Liver (tissue), 9 donors: ENCODE measurements around the gene PRSS56. TPM values are rescaled to one million over a fixed set of nuclear protein-coding genes. Genes with fewer than 3 reads are reported as not detected.
"Not testable (repeated sequence)": the region's sequence is repeated elsewhere in the genome, so short reads cannot be mapped to it uniquely, and the experiment has no call there.

Source experiments
- DNase-seq: peaks from one replicate; pipeline ENCODE4 v3.0.0-alpha.2; 2017; ENCODE audit warnings: low spot score
- H3K27ac ChIP-seq, 2 donors: one replicate each; pipeline ENCODE4 v1.7.0; 2013; ENCODE audit warnings: inconsistent platforms in 2 of 2, low read length in 2 of 2, control low read depth in 1 of 2, low read depth in 1 of 2, mild to moderate bottlenecking in 1 of 2
- H3K27me3 ChIP-seq, 4 donors: one replicate each; pipeline versions ENCODE4 v1.6.1 to v1.7.0; 2013; ENCODE audit warnings: low read length in 3 of 4, inconsistent platforms in 1 of 4, mild to moderate bottlenecking in 1 of 4, moderate library complexity in 1 of 4; ENCODE audit not compliant: control insufficient read depth in 4 of 4, insufficient read depth in 4 of 4
- H3K36me3 ChIP-seq, 4 donors: one replicate each; pipeline versions ENCODE4 v1.6.1 to v1.7.0; 2013; ENCODE audit warnings: low read length in 3 of 4, mild to moderate bottlenecking in 3 of 4, low read depth in 1 of 4, moderate library complexity in 1 of 4; ENCODE audit not compliant: control insufficient read depth in 4 of 4, insufficient read depth in 3 of 4
- H3K4me1 ChIP-seq, 4 donors: one replicate each; pipeline versions ENCODE4 v1.6.1 to v1.7.0; 2013; ENCODE audit warnings: low read length in 3 of 4, mild to moderate bottlenecking in 3 of 4, moderate library complexity in 1 of 4; ENCODE audit not compliant: control insufficient read depth in 4 of 4, insufficient read depth in 4 of 4
- H3K4me3 ChIP-seq, 3 donors: one replicate each; pipeline versions ENCODE4 v1.6.1 to v1.7.0; 2013; ENCODE audit warnings: low read length in 3 of 3, control low read depth in 1 of 3, low read depth in 1 of 3, mild to moderate bottlenecking in 1 of 3
- H3K9ac ChIP-seq, 2 donors: one replicate each; pipeline ENCODE4 v1.7.0; 2013; ENCODE audit warnings: low read length in 2 of 2, mild to moderate bottlenecking in 2 of 2, moderate library complexity in 2 of 2, control low read depth in 1 of 2, low read depth in 1 of 2
- H3K9me3 ChIP-seq, 4 donors: one replicate each; pipeline versions ENCODE4 v1.6.1 to v1.7.0; 2013; ENCODE audit warnings: low read length in 3 of 4; ENCODE audit not compliant: control insufficient read depth in 4 of 4
- ATF3 ChIP-seq: IDR thresholded peaks from 2 replicates; pipeline ENCODE4 v1.6.1; 2016; ENCODE audit warnings: antibody characterized with exemption
- CTCF ChIP-seq: fragments of 150-350 bp; IDR thresholded peaks from 2 replicates; pipeline ENCODE4 v1.5.1; 2017; ENCODE audit warnings: improper control_type of control experiment, low read depth, low read length; ENCODE audit not compliant: missing input control
- EGR1 ChIP-seq, 2 donors: IDR thresholded peaks; 2 replicates each; pipeline ENCODE4 v1.6.1; 2016 to 2018; ENCODE audit warnings: antibody characterized with exemption in 2 of 2, low read depth in 2 of 2
- FOXA1 ChIP-seq: IDR thresholded peaks from 2 replicates; pipeline ENCODE4 v1.6.1; 2016; ENCODE audit warnings: antibody characterized with exemption
- FOXA2 ChIP-seq: IDR thresholded peaks from 2 replicates; pipeline ENCODE4 v1.6.1; 2016; ENCODE audit warnings: antibody characterized with exemption
- HNF4A ChIP-seq, 2 donors: conservative IDR thresholded peaks; 2 replicates each; pipeline ENCODE4 v1.6.1; 2016; ENCODE audit warnings: antibody characterized with exemption in 2 of 2, mild to moderate bottlenecking in 2 of 2
- HNF4G ChIP-seq: IDR thresholded peaks from 2 replicates; pipeline ENCODE4 v1.6.1; 2016; ENCODE audit warnings: antibody characterized with exemption
- JUND ChIP-seq, 2 donors: IDR thresholded peaks; 2 replicates each; pipeline ENCODE4 v1.6.1; 2016; ENCODE audit warnings: antibody characterized with exemption in 2 of 2
- RAD21 ChIP-seq, 2 donors: IDR thresholded peaks; 2 replicates each; pipeline ENCODE4 v1.6.1; 2016; ENCODE audit warnings: antibody characterized with exemption in 2 of 2, mild to moderate bottlenecking in 2 of 2
- REST ChIP-seq: IDR thresholded peaks from 2 replicates; pipeline ENCODE4 v1.6.1; 2016; ENCODE audit warnings: antibody characterized with exemption, mild to moderate bottlenecking
- RXRA ChIP-seq, 2 donors: IDR thresholded peaks; 2 replicates each; pipeline ENCODE4 v1.6.1; 2017 to 2018; ENCODE audit warnings: antibody characterized with exemption in 2 of 2, mild to moderate bottlenecking in 1 of 2
- SP1 ChIP-seq: IDR thresholded peaks from 2 replicates; pipeline ENCODE4 v1.6.1; 2018; ENCODE audit warnings: antibody characterized with exemption, mild to moderate bottlenecking
- YY1 ChIP-seq: IDR thresholded peaks from 2 replicates; pipeline ENCODE4 v1.6.1; 2016; ENCODE audit warnings: antibody characterized with exemption, mild to moderate bottlenecking
- ZBTB33 ChIP-seq: IDR thresholded peaks from 2 replicates; pipeline ENCODE4 v1.6.1; 2016; ENCODE audit warnings: antibody characterized with exemption
- WGBS: extraction: QIAGEN DNeasy Blood & Tissue Kit; methylation state at CpG from one replicate; pipeline ENCODE4 v1.1.7; 2013; 5-methylcytosine and 5-hydroxymethylcytosine counted together
- polyA plus RNA-seq, 2 donors: library from polyadenylated mRNA; stranded (reverse) in 1 of 2; unstranded in 1 of 2; fragments of 200-250 nt in 1 of 2; fragments of >200 nt in 1 of 2; fragmentation: Nextera tagmentation in 1 of 2; extraction: Ambion mirVana in 1 of 2; gene quantifications; one replicate each; pipeline versions ENCODE4 v1.2.1 to v1.2.3, GENCODE V29; 2013 to 2015
- total RNA-seq, 2 donors: library from RNA; depleted of rRNA; stranded (reverse); fragments of >200 nt; gene quantifications; one replicate each; pipeline ENCODE4 v1.2.3, GENCODE V29; 2014
- donor health status: healthy.
- donor health status: healthy.
- donor health status: healthy.
- donor health status: healthy.
- donor health status: healthy.

Gene PRSS56
- total and polyA plus RNA-seq, 4 donors, result 0.02 TPM; not detected in 3

- no peak overlapping the region for H3K9ac ChIP-seq
- H3K36me3 ChIP-seq, result no peaks in the 10 kb centered on the region
- WGBS, result 77% methylated on average over 9 of the region's 9 CpGs
- H3K9me3 ChIP-seq, result no peaks in the 10 kb centered on the region
- TF ChIP-seq YY1 (no peak), RXRA (IDR thresholded peaks at IDR 0.05) (no peak), HNF4A (conservative IDR thresholded peaks at IDR 0.05) (no peak)
- no peak overlapping the region for H3K27ac ChIP-seq
- peaks cover 0 to 2% (median 0%) of the 10 kb centered on the region in 4 donors for H3K27me3 ChIP-seq
- H3K4me3 ChIP-seq, result no peak overlapping the region
- no peak for DNase-seq
- H3K4me1 ChIP-seq, result no peaks in the 10 kb centered on the region
These were observed 10.6 kb downstream of the PRSS56 start for GRCh38 chr2:232530626-232531260.

GRCh38 chr2:232532419-232532818 is 12.2 kb downstream of the PRSS56 start:
- Histone ChIP-seq H3K27me3 (peaks cover 0 to 2% (median 0%) of the 10 kb centered on the region in 4 donors), H3K4me3 (no peak overlapping the region)
- 83% methylated on average over 9 of the region's 9 CpGs for WGBS

GRCh38 chr2:232532821-232533220 is 12.6 kb downstream of the PRSS56 start:
- not testable (repeated sequence) for H3K36me3 ChIP-seq, H3K9ac ChIP-seq, H3K27ac ChIP-seq, H3K9me3 ChIP-seq, DNase-seq, H3K4me3 ChIP-seq, H3K27me3 ChIP-seq, H3K4me1 ChIP-seq
- 88% methylated on average over 7 of the region's 7 CpGs for WGBS

More at GRCh38 chr2:232532419-232532818, 12.2 kb downstream of the PRSS56 start:
- TF ChIP-seq RXRA (IDR thresholded peaks at IDR 0.05), result no peak
- no peak for DNase-seq
- H3K27ac ChIP-seq, result no peak overlapping the region
- H3K36me3 ChIP-seq, result no peaks in the 10 kb centered on the region
- H3K9ac ChIP-seq, result no peak overlapping the region
- H3K4me1 ChIP-seq, result no peaks in the 10 kb centered on the region
- peaks cover 0 to 3% (median under 1%) of the 10 kb centered on the region in 4 donors for H3K9me3 ChIP-seq

- Histone ChIP-seq H3K9me3 (peaks cover 0 to 3% (median under 1%) of the 10 kb centered on the region in 4 donors), H3K27me3 (no peaks in the 10 kb centered on the region), H3K4me1 (no peaks in the 10 kb centered on the region), H3K27ac (no peak overlapping the region), H3K36me3 (no peaks in the 10 kb centered on the region), H3K4me3 (no peak overlapping the region), H3K9ac (no peak overlapping the region)
- WGBS, result 84% methylated on average over 13 of the region's 13 CpGs
- TF ChIP-seq RAD21 (IDR thresholded peaks at IDR 0.05) (no peak), FOXA1 (no peak), RXRA (IDR thresholded peaks at IDR 0.05) (no peak), ZBTB33 (no peak), EGR1 (IDR thresholded peaks at IDR 0.05; ENCODE audit: low read depth in 2 of 2) (no peak), JUND (IDR thresholded peaks at IDR 0.05) (no peak), HNF4G (no peak), FOXA2 (no peak), ATF3 (no peak), REST (no peak), SP1 (no peak), CTCF (no peak)
- no peak for DNase-seq
These were observed 13.9 kb downstream of the PRSS56 start for GRCh38 chr2:232533944-232534710.
